CD4-positive, alpha-beta T cell (primary cell): ENCODE measurements around the gene HIPK2. TPM values are rescaled to one million over a fixed set of nuclear protein-coding genes. Genes with fewer than 3 reads are reported as not detected.
A peak's percentile ranks its signal among the peaks of the same experiment; 100 is the strongest.

Experiments
- ATAC-seq: fragments of 200-7000 bp; cut with Tn5 transposase; one replicate; pipeline ENCODE4 v1.10.0; 2022; ENCODE audit warnings: mild to moderate bottlenecking; ENCODE audit not compliant: poor library complexity
- CTCF ChIA-PET: fragments of 350-600 bp; sonication (Branson Sonifier 250); formaldehyde crosslinking; loops from one replicate; lab custom pipeline; 2021; ENCODE audit warnings: antibody characterized with exemption, inconsistent platforms; lab: Charles Lee
- POLR2A ChIA-PET: fragments of 350-600 bp; sonication (Branson Sonifier 250); formaldehyde crosslinking; loops from one replicate; lab custom pipeline; 2021; ENCODE audit warnings: antibody characterized with exemption, inconsistent platforms; lab: Charles Lee
- DNase-seq, 14 experiments: peaks; one replicate each; pipeline ENCODE4 v3.0.0-alpha.2; 2013 to 2020; ENCODE audit warnings: mixed read lengths in 2 of 14
- H3K27ac ChIP-seq, 2 donors: one replicate each; pipeline versions ENCODE4 v1.5.1 to v1.7.0; 2013; ENCODE audit warnings: low read length in 2 of 2, low read depth in 1 of 2, mild to moderate bottlenecking in 1 of 2
- H3K27me3 ChIP-seq, 2 experiments: 1 replicate in 1 of 2; 2 replicates in 1 of 2; pipeline versions ENCODE4 v1.6.1 to v1.7.0; 2013; ENCODE audit warnings: low read length in 2 of 2, control low read depth in 1 of 2, mild to moderate bottlenecking in 1 of 2, moderate library complexity in 1 of 2; ENCODE audit not compliant: insufficient read depth in 2 of 2, control insufficient read depth in 1 of 2
- H3K36me3 ChIP-seq: one replicate; pipeline ENCODE4 v1.6.1; 2013; ENCODE audit warnings: low read length, control low read depth; ENCODE audit not compliant: insufficient read depth
- H3K4me1 ChIP-seq: one replicate; pipeline ENCODE4 v1.6.1; 2013; ENCODE audit warnings: low read length, control low read depth; ENCODE audit not compliant: insufficient read depth
- H3K4me3 ChIP-seq: one replicate; pipeline ENCODE4 v1.5.1; 2013; ENCODE audit warnings: mild to moderate bottlenecking, low read length, moderate library complexity
- H3K9me3 ChIP-seq, 2 experiments: 1 replicate in 1 of 2; 2 replicates in 1 of 2; pipeline versions ENCODE4 v1.6.1 to v1.7.0; 2013; ENCODE audit warnings: low read length in 2 of 2, mild to moderate bottlenecking in 2 of 2, control low read depth in 1 of 2, moderate library complexity in 1 of 2; ENCODE audit not compliant: control insufficient read depth in 1 of 2, insufficient read depth in 1 of 2
- H3K27ac Mint-ChIP-seq: one replicate; pipeline ENCODE4 v1.8.0; 2020; ENCODE audit warnings: mixed read lengths
- H3K27me3 Mint-ChIP-seq: one replicate; pipeline ENCODE4 v1.8.0; 2021; ENCODE audit warnings: mixed read lengths
- H3K36me3 Mint-ChIP-seq: one replicate; pipeline ENCODE4 v1.8.0; 2021; ENCODE audit warnings: low read depth, mixed read lengths
- H3K4me1 Mint-ChIP-seq: one replicate; pipeline ENCODE4 v1.8.0; 2021; ENCODE audit warnings: low read depth, mixed read lengths
- H3K4me3 Mint-ChIP-seq: one replicate; pipeline ENCODE4 v1.8.0; 2020; ENCODE audit warnings: mild to moderate bottlenecking, mixed read lengths
- H3K9me3 Mint-ChIP-seq: one replicate; pipeline ENCODE4 v1.8.0; 2020; ENCODE audit warnings: mixed read lengths
- CTCF ChIP-seq: fragments of 200-600 bp; IDR thresholded peaks from one replicate; pipeline ENCODE4 v1.8.0; 2022; ENCODE audit warnings: antibody characterized with exemption, mild to moderate bottlenecking
- intact Hi-C, 2 experiments: fragments of 100-400 bp; cut with DNase I in 1 of 2; cut with micrococcal nuclease in 1 of 2; formaldehyde crosslinking; loops; one replicate each; pipeline versions ENCODE4 v1.15.1 to v1.9.0; 2023 to 2025; cut with DNase I, micrococcal nuclease
- total RNA-seq, 174 experiments: library from RNA in 2 of 174; stranded (reverse) in 2 of 174; gene quantifications; one replicate each; pipeline ENCODE4 v1.2.3 and lab custom pipeline; 2021 to 2026

HIPK2 gene
- total RNA-seq, 2 experiments from 2014 or later, result 36.5 to 37.0 TPM

GRCh38 chr7:139749545-139749944 is 28.3 kb downstream of the HIPK2 start:
- peaks cover 69% of the 10 kb centered on the region for H3K4me1 Mint-ChIP-seq

GRCh38 chr7:139748941-139749340 is 28.9 kb downstream of the HIPK2 start:
- H3K27me3 Mint-ChIP-seq, result no peaks in the 10 kb centered on the region
- H3K4me1 ChIP-seq, result peaks cover 39% of the 10 kb centered on the region
- no peak for TF ChIP-seq CTCF
- H3K27me3 ChIP-seq, result no peaks in the 10 kb centered on the region
- H3K36me3 Mint-ChIP-seq, result peaks cover 18% of the 10 kb centered on the region
- ChIA-PET CTCF (no interaction called here), POLR2A (interaction anchor here (0.9 to 1.5 kb wide), 2 partner anchors 11 to 112 kb away, joined by 3 to 6 read pairs; no protein-coding TSS in a partner anchor)
- no peak overlapping the region for H3K27ac Mint-ChIP-seq
- H3K4me3 ChIP-seq, result no peak overlapping the region
- intact Hi-C loops, result no loop called here
- H3K4me1 Mint-ChIP-seq, result peaks cover 67% of the 10 kb centered on the region
- no peaks in the 10 kb centered on the region for H3K9me3 ChIP-seq
- H3K9me3 Mint-ChIP-seq, result no peaks in the 10 kb centered on the region
- H3K27ac ChIP-seq, result no peak overlapping the region
- H3K4me3 Mint-ChIP-seq, result no peak overlapping the region
- no peaks in the 10 kb centered on the region for H3K36me3 ChIP-seq
- DNase-seq, result peak in 2 of 14 experiments; percentile 19 to 35
- no peak for ATAC-seq

More at GRCh38 chr7:139749545-139749944, 28.3 kb downstream of the HIPK2 start:
- ChIA-PET CTCF (no interaction called here), POLR2A (interaction anchor here (0.9 to 1.5 kb wide), 2 partner anchors 12 to 111 kb away, joined by 3 to 6 read pairs; no protein-coding TSS in a partner anchor)
- no peak for TF ChIP-seq CTCF
- Histone ChIP-seq H3K4me1 (peaks cover 39% of the 10 kb centered on the region), H3K36me3 (no peaks in the 10 kb centered on the region), H3K4me3 (no peak overlapping the region), H3K27me3 (no peaks in the 10 kb centered on the region), H3K27ac (no peak overlapping the region), H3K9me3 (no peaks in the 10 kb centered on the region)
- intact Hi-C loops, result no loop called here
- Mint-ChIP-seq H3K36me3 (peaks cover 15% of the 10 kb centered on the region), H3K9me3 (no peaks in the 10 kb centered on the region), H3K4me3 (no peak overlapping the region), H3K27ac (no peak overlapping the region), H3K27me3 (no peaks in the 10 kb centered on the region)
- DNase-seq (no peak), ATAC-seq (no peak)

- Mint-ChIP-seq H3K27ac (no peak overlapping the region), H3K27me3 (no peaks in the 10 kb centered on the region), H3K4me1 (peaks cover 66% of the 10 kb centered on the region), H3K36me3 (peaks cover 19% of the 10 kb centered on the region), H3K4me3 (no peak overlapping the region), H3K9me3 (no peaks in the 10 kb centered on the region)
- Histone ChIP-seq H3K4me3 (no peak overlapping the region), H3K27me3 (no peaks in the 10 kb centered on the region), H3K4me1 (peaks cover 41% of the 10 kb centered on the region), H3K36me3 (no peaks in the 10 kb centered on the region), H3K27ac (no peak overlapping the region), H3K9me3 (no peaks in the 10 kb centered on the region)
- DNase-seq (no peak), ATAC-seq (no peak)
- ChIA-PET CTCF (no interaction called here), POLR2A (interaction anchor here (1.5 kb wide), 1 partner anchor 11 kb away, joined by 6 read pairs; no protein-coding TSS in a partner anchor)
- intact Hi-C loops, result no loop called here
- TF ChIP-seq CTCF, result no peak
These were observed 29.4 kb downstream of the HIPK2 start for GRCh38 chr7:139748373-139748765.
